HG03439 (cell line): ENCODE data around the gene TSPY8.
"Not testable (repeated sequence)": the region's sequence is repeated elsewhere in the genome, so short reads cannot be mapped to it uniquely, and the experiment has no call there.

Experiments used
- ATAC-seq: cut with Tn5 transposase; IDR thresholded peaks from one replicate; pipeline ENCODE4 v1.9.1; 2021; ENCODE audit warnings: mild to moderate bottlenecking, moderate library complexity; ENCODE audit not compliant: unreplicated experiment

Gene TSPY8, protein sequence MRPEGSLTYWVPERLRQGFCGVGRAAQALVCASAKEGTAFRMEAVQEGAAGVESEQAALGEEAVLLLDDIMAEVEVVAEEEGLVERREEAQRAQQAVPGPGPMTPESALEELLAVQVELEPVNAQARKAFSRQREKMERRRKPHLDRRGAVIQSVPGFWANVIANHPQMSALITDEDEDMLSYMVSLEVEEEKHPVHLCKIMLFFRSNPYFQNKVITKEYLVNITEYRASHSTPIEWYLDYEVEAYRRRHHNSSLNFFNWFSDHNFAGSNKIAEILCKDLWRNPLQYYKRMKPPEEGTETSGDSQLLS

GRCh38 chrY:9357497-9357896, at the start of gene TSPY8:
TSS of gene TSPY8 (plus strand) at chrY:9357797. CDS start at chrY:9357843, 46 bp downstream.
- ATAC-seq = not testable (repeated sequence)

DNA sequence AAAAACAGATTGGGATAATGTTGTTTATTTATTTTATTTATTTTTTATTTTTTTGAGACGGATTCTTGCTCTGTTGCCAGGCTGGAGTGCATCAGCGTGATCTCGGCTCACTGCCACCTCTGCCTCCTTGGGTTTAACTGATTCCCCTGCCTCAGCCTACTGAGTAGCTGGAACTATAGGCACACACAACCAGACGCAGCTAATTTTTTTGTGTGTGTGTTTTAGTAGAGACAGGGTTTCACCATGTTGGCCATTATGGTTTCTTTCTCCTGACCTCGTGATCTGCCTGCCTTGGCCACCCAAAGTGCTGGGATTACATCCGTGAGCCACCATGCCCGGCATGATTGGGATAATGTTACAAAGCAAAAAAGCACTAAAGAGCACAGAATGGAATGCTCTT, 36.6 kb upstream of the TSPY8 start:
- no peak for ATAC-seq

- not testable (repeated sequence) for ATAC-seq
Observed at GRCh38 chrY:9337164-9337563, 20.4 kb upstream of the TSPY8 start, which contains the start of gene TSPY4. TSS of gene TSPY4 (plus strand) at chrY:9337464. CDS start at chrY:9337510, 46 bp downstream.

GRCh38 chrY:9396527-9396926, 38.9 kb downstream of the TSPY8 start:
- not testable (repeated sequence) for ATAC-seq

DNA sequence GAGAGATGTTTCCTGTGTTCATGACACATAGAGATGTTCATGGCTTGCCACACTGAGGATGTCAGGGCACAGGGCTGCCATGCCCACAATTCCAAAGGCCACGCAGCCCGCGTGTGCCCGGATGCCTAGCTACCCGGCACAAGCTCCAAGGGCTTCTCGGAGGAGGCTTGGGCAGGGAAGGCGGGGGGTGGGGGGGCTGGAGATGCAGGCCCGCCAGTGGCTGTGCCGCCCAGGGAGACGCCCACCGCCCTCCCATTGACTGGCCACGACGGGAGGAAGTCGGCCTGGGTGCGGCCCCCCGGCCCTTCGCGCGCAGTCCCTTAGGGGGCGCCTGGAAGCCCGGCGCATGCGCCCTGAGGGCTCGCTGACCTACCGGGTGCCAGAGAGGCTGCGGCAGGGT, 40.5 kb downstream of the TSPY8 start, which contains the start of gene TSPY3:
Gene TSPY3, plus strand, starts transcription at position 301 of the 400 bp plus-strand sequence. Its CDS starts 46 bp downstream, at position 347.
- ATAC-seq = not testable (repeated sequence)
